Activated naive CD4-positive, alpha-beta T cell treated with anti-CD3 and anti-CD28 coated beads, Interleukin-2, amount 10 ng/mL, durations not matched to agents 7 days and 5 days (primary cell): ENCODE data around the gene GTF2IRD1.

ENCODE experiments used
- CTCF ChIA-PET: fragments of 350-600 bp; sonication (Branson Sonifier 250); formaldehyde crosslinking; loops from one replicate; lab custom pipeline; 2021; ENCODE audit warnings: antibody characterized with exemption; lab: Charles Lee
- DNase-seq: peaks from one replicate; pipeline ENCODE4 v3.0.0-alpha.2; 2020
- H3K27ac Mint-ChIP-seq: one replicate; pipeline ENCODE4 v1.8.0; 2021; ENCODE audit warnings: mild to moderate bottlenecking, moderate library complexity, mixed read lengths
- H3K27me3 Mint-ChIP-seq: one replicate; pipeline ENCODE4 v1.8.0; 2021; ENCODE audit warnings: mild to moderate bottlenecking, mixed read lengths
- H3K36me3 Mint-ChIP-seq: one replicate; pipeline ENCODE4 v1.8.0; 2021; ENCODE audit warnings: mixed read lengths
- H3K4me1 Mint-ChIP-seq: one replicate; pipeline ENCODE4 v1.8.0; 2021; ENCODE audit warnings: mixed read lengths
- H3K4me3 Mint-ChIP-seq: one replicate; pipeline ENCODE4 v1.8.0; 2021; ENCODE audit warnings: mild to moderate bottlenecking, moderate library complexity, mixed read lengths
- H3K9me3 Mint-ChIP-seq: one replicate; pipeline ENCODE4 v1.8.0; 2021; ENCODE audit warnings: mixed read lengths

Gene GTF2IRD1

DNA sequence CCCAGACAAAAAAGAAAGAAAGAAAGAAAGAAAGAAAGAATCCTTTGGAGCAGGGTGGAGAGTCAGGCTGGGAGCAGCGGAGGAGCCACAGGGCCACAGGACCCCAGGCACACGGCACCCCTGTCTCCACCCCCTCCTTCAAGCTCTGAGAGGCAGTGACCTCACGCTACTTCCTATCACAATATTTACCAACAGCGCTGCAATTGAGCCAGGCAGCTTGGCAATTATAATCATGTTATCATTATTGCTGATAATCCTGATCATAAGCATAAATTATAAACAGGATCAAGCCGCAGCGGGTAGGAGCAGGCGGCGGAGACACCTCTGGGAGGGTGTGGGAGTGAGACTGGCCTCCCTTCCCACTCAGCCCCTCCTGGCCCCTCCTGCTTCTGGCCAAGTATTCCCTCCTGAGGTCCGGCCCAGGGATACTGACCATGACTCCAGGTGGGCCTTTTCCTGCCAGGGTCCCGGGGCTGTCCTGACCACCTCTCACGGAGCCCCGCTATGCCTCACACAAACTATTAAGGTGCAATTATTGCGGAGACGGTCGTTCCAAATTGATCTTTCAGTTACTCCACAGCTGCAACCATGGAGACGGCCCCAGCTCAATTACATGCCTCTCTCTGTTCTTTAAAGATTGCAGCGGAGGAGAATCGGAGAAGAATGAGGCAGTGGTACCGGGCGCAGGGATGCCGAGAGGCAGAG is 10.0 kb upstream of the GTF2IRD1 start:
- Mint-ChIP-seq H3K4me3 (no peak overlapping the region), H3K9me3 (no peaks in the 10 kb centered on the region), H3K36me3 (no peaks in the 10 kb centered on the region), H3K27ac (no peak overlapping the region), H3K27me3 (peaks cover 24% of the 10 kb centered on the region), H3K4me1 (no peaks in the 10 kb centered on the region)
- CTCF ChIA-PET: no interaction called here
- DNase-seq: no peak

DNA sequence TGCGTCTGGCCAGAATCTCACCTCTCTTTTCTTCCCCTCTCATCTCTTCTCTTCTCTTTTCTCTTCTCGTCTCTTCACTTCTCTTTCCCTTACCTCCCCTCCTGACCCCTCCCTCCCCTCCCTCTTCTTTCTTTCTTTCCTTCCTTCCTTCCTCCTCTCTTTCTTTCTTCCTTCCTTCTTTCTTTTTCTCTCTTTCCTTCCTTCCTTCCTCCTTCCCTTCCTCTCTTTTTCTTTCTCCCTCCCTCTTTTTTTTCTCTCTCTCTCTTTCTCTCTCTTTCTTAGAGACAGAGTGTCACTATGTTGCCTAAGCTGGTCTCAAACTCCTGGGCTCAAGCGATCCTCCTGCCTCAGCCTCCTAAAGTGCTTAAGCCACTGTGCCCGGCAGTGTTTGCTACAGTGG is 4.6 kb upstream of the GTF2IRD1 start:
- Mint-ChIP-seq H3K4me1 (peaks cover 21% of the 10 kb centered on the region), H3K4me3 (no peak overlapping the region), H3K27ac (no peak overlapping the region), H3K9me3 (peaks cover 3% of the 10 kb centered on the region), H3K36me3 (peaks cover 2% of the 10 kb centered on the region), H3K27me3 (peaks cover 48% of the 10 kb centered on the region)
- CTCF ChIA-PET: interaction anchor here (1.1 to 1.6 kb wide), 3 partner anchors 35 to 253 kb away, joined by 3 to 10 read pairs (median 5); no protein-coding TSS in a partner anchor
- DNase-seq: no peak

DNA sequence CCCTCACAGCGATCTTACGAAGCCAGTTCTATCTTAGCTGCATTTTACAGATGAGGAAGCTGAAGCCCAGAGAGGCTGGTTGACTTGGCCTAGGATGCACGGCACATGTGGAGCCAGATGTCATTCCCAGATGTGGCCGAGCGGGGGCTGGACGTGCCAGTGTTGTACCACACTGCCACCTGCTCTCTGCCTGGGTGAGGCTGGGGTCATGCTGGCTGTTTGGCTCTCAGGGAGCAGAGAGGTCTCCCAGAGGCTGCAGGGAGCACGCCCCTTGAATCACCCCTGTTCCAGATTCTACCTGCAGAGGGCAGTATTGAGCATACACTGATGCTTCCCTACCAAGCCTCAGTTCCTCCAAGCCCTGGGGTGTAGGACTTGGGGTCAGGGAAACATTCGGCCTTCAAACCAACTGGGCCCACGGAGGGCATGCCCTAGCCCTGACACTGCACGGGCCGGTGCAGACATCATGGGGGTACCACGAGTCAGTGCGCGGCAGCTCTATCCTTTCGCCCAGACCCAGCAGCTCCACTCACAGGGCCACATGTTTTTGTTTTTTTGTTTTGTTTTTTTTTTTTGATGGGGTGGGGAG is 3.8 kb upstream of the GTF2IRD1 start:
- Mint-ChIP-seq H3K27ac (no peak overlapping the region), H3K27me3 (peaks cover 53% of the 10 kb centered on the region), H3K9me3 (peaks cover 3% of the 10 kb centered on the region), H3K4me3 (no peak overlapping the region), H3K36me3 (peaks cover 2% of the 10 kb centered on the region), H3K4me1 (peaks cover 21% of the 10 kb centered on the region)
- CTCF ChIA-PET: interaction anchor here (1.1 to 2.8 kb wide), 6 partner anchors 10 to 252 kb away, joined by 3 to 19 read pairs (median 4); no protein-coding TSS in a partner anchor
- peak; percentile 74 for DNase-seq

DNA sequence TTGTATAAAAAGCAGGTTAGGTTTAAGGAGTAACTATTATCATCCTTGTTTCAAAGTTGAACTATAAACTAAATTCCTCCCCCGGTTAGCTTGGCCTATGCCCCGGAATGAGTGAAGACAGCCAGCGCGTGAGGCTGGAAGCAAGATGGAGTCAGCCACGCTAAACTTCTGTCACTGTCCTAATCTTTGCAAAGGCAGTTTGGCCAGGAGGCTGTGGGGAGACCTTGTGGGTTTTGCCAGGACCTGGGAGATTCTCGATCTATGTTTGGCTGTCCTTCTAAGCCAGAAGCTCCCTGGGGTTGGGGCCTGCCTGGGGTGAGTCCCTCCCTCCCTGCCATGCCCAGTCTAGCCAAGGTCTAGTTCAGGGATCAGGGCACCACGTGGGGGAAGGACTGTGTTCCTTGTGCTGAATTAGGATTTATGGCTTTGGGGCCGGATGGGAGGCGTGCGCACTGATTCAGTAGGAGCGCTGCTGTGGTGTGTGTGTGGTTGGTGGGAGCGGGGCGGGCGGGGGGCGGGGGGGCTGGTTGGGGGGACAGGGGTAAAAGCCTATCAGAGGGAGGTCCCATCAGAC is 871 bp upstream of the GTF2IRD1 start:
- peaks cover 3% of the 10 kb centered on the region for H3K9me3 Mint-ChIP-seq
- H3K27me3 Mint-ChIP-seq: peaks cover 80% of the 10 kb centered on the region
- DNase-seq: peak; percentile 37
- CTCF ChIA-PET: interaction anchor here (2.8 kb wide), 1 partner anchor 113 kb away, joined by 19 read pairs; no protein-coding TSS in a partner anchor
- peak overlapping the region; percentile 87 for H3K27ac Mint-ChIP-seq
- H3K4me1 Mint-ChIP-seq: peaks cover 21% of the 10 kb centered on the region
- peaks cover 2% of the 10 kb centered on the region for H3K36me3 Mint-ChIP-seq
- peak overlapping the region; percentile 63 for H3K4me3 Mint-ChIP-seq

DNA sequence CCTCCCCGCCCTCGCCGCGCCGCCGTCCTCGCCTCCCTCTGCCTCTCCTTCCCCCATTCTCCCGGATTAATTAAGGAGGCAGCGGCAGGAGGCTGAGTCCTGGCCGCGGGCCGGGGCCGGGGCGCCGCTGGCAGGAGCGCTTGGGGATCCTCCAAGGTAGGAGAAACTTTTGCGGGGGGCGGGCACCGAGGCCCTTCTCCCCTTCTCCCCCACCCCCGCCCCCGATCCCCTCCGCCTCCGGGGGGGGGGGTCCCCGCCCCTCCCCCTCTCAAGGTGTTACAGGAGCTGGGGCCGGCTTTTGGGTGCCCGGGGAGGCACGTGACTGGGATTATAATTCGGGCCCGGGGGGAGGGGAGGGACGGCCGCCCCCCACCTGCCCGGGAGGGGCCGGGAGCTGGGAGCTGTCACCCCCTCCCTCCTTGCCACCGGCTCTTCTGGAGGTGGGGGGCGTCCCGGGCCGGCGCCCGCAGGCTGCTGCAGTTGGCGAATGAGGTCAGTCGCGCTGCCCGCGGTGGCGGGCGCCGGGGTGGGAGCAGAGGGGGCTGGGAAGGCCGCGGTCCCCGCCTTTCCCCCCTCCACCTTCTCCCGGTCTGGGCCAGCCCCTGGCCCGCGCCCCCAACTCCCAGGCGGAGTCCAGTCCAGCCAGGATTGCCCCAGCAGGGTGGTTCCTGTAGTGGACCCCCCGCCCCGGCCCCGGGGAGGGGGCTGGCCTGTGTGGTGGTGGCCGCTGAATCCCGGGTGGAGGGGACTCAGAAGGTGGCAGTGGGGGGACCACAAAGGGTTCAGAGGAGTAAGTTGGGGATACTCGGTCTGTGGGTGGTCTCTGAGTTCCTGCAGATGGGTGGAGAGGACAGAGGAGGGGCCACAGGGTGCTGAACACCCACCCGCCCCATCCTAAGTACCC is 567 bp downstream of the GTF2IRD1 start:
- no peak overlapping the region for H3K27ac Mint-ChIP-seq
- peaks cover 21% of the 10 kb centered on the region for H3K4me1 Mint-ChIP-seq
- peak; percentile 28 for DNase-seq
- H3K27me3 Mint-ChIP-seq: peaks cover 69% of the 10 kb centered on the region
- H3K9me3 Mint-ChIP-seq: peaks cover 3% of the 10 kb centered on the region
- H3K36me3 Mint-ChIP-seq: peaks cover 2% of the 10 kb centered on the region
- H3K4me3 Mint-ChIP-seq: peak overlapping the region; percentile 38
- CTCF ChIA-PET: no interaction called here

DNA sequence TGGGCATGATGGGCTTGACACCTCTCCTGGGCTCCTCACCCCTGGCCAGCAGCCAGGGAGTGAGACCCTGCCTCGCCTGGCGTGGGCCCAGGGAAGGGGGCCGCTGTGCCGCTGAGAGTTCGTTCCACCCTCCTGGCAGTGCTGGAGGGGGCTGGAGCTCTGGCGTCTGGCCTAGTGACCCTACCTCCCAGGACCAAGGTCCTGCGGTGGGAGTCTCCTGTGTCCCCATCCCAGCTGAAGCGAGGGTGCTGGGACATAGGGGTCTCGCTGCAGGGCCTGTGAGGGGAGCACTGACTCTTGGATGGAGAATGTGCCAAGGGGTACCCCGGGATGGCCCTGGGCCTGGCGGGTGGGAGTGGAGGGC is 1.2 kb downstream of the GTF2IRD1 start:
- CTCF ChIA-PET: no interaction called here
- Mint-ChIP-seq H3K9me3 (peaks cover 3% of the 10 kb centered on the region), H3K36me3 (peaks cover 2% of the 10 kb centered on the region), H3K4me1 (peaks cover 21% of the 10 kb centered on the region), H3K4me3 (peak overlapping the region; percentile 38), H3K27me3 (peaks cover 64% of the 10 kb centered on the region), H3K27ac (no peak overlapping the region)
- no peak for DNase-seq

DNA sequence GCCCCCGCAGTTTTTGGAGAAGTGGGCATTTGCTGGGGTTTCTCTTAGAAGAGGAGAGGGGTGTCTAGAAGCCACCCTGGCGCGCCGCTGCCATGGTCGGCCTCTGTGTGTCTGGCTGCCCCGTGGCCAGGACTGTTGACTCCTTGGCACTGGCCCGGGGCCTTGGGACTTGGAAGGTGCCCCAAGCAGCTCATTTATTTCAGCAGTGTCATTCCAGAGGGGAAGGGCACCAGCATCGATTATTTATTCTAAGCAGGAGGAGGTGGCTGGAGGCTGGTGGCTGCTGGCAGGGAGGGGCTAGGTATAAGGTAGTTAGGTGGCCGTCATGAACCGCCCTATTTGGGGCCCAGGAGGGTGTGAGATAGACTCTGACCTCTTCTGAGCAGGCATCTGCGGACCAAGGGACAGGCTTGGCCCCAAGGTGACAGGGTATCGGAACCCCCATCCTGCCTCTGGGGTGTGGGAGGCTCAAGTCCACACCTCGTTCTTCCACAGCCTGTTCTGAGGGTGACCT is 1.6 kb downstream of the GTF2IRD1 start:
- H3K36me3 Mint-ChIP-seq: peaks cover 2% of the 10 kb centered on the region
- CTCF ChIA-PET: no interaction called here

DNA sequence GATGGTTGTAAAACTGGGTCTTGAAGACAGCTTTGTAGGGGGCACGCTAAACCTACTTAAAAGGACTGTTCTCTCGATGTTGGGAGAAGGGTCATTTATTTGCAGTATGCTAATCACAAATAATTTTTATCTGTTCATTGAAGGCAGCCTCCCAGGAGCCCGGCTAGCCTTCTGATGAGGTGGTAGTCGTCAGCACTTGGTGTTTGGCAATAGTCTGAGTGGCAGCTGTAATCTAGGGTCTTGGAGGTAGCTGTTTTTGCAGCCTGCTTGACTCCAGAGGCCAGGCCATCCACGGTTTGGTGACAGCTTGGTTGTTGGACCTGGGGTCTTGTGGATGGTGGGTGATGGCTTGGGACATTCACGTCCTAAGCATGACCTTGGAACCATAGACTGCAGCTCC is 2.2 kb downstream of the GTF2IRD1 start:
- CTCF ChIA-PET: no interaction called here
- Mint-ChIP-seq H3K4me1 (peaks cover 19% of the 10 kb centered on the region), H3K9me3 (peaks cover 3% of the 10 kb centered on the region), H3K27ac (no peak overlapping the region), H3K27me3 (peaks cover 57% of the 10 kb centered on the region), H3K36me3 (peaks cover 2% of the 10 kb centered on the region), H3K4me3 (no peak overlapping the region)
- no peak for DNase-seq

More for the DNA sequence above, 1.6 kb downstream of the GTF2IRD1 start:
- no peak overlapping the region for H3K4me3 Mint-ChIP-seq
- no peak for DNase-seq
- H3K27ac Mint-ChIP-seq: no peak overlapping the region
- peaks cover 61% of the 10 kb centered on the region for H3K27me3 Mint-ChIP-seq
- H3K9me3 Mint-ChIP-seq: peaks cover 3% of the 10 kb centered on the region
- H3K4me1 Mint-ChIP-seq: peaks cover 21% of the 10 kb centered on the region

DNA sequence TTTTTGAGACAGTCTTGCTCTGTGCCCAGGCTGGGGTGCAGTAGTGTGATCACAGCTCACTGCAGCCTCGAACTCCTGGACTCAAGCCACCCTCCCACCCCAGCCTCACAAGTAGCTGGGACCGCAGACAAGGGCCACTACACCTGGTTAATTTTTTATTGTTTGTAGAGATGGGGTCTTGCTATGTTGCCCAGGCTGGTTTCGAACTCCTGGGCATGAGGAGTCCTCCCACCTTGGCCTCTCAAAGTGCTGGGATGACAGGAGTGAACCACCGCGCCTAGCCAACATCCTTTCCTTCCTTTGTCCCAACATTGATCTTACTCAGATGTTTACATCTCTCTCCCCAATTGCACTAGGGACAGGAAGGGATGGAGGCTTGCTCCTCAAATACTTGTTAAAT is 3.3 kb downstream of the GTF2IRD1 start:
- H3K36me3 Mint-ChIP-seq: peaks cover 2% of the 10 kb centered on the region
- H3K27ac Mint-ChIP-seq: no peak overlapping the region

DNA sequence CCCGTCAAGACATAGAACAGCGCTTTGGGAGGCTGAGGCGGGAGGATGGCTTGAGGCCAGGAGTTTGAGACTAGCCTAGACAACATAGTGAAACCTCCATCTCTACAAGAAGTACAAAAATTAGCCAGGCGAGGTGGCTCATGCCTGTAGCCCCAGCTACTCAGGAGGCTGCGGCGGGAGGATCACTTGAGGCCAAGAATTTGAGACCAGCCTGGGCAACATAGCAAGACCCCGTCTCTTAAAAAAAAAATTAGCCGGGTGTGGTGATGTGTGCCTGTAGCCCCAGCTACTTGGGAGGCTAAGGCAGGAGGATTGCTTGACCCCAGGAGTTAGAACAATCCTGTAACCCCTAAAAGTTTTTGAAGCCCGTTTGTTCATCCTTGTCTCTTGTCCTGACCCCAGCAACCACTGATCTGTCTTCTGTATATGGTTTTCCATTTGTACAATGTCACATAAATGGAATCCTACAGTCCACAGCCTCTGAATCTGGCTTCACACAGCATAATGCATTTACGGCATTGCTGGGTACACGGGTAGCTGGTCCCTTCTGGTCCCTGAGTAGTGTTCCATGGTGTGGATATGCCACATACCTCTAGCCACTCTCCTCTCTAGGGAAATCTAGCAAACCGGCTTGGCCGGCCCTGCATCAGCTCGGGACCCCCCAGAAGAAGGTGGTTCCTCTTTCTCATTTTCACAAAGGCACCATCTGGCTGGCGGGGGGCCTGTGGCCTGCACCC is 8.4 kb downstream of the GTF2IRD1 start:
- no peak overlapping the region for H3K4me3 Mint-ChIP-seq
- peaks cover 26% of the 10 kb centered on the region for H3K27me3 Mint-ChIP-seq
- no peak overlapping the region for H3K27ac Mint-ChIP-seq
- DNase-seq: no peak
- H3K9me3 Mint-ChIP-seq: no peaks in the 10 kb centered on the region
- CTCF ChIA-PET: no interaction called here
- peaks cover 6% of the 10 kb centered on the region for H3K4me1 Mint-ChIP-seq
- H3K36me3 Mint-ChIP-seq: no peaks in the 10 kb centered on the region

More for the DNA sequence above, 3.3 kb downstream of the GTF2IRD1 start:
- H3K4me1 Mint-ChIP-seq: peaks cover 12% of the 10 kb centered on the region
- peaks cover 3% of the 10 kb centered on the region for H3K9me3 Mint-ChIP-seq
- no peak for DNase-seq
- H3K4me3 Mint-ChIP-seq: no peak overlapping the region
- peaks cover 54% of the 10 kb centered on the region for H3K27me3 Mint-ChIP-seq
- CTCF ChIA-PET: no interaction called here

DNA sequence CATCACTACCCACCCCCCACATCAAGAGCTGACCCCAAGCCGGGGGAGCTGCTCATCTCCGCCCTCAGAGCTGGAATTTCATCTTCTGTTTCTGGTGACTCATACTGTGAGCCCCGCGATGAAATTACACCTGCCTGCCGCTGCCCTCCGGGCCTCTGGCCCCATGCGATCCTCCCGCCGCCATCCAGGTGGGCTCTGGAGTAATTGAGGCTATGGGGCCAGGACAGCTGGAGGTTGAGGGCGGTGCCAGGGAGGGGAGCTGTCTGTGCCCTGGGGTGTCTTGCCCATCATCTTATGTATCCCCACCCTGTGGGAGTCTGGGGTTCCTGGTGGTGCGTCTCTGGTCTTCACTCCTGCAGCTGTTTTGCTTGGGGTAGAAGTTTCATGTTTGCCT is 9.0 kb downstream of the GTF2IRD1 start:
- peaks cover 6% of the 10 kb centered on the region for H3K4me1 Mint-ChIP-seq
- no peak overlapping the region for H3K4me3 Mint-ChIP-seq
- peaks cover 21% of the 10 kb centered on the region for H3K27me3 Mint-ChIP-seq
- no peaks in the 10 kb centered on the region for H3K9me3 Mint-ChIP-seq
- no peak overlapping the region for H3K27ac Mint-ChIP-seq
- H3K36me3 Mint-ChIP-seq: no peaks in the 10 kb centered on the region
- DNase-seq: no peak
- CTCF ChIA-PET: no interaction called here

DNA sequence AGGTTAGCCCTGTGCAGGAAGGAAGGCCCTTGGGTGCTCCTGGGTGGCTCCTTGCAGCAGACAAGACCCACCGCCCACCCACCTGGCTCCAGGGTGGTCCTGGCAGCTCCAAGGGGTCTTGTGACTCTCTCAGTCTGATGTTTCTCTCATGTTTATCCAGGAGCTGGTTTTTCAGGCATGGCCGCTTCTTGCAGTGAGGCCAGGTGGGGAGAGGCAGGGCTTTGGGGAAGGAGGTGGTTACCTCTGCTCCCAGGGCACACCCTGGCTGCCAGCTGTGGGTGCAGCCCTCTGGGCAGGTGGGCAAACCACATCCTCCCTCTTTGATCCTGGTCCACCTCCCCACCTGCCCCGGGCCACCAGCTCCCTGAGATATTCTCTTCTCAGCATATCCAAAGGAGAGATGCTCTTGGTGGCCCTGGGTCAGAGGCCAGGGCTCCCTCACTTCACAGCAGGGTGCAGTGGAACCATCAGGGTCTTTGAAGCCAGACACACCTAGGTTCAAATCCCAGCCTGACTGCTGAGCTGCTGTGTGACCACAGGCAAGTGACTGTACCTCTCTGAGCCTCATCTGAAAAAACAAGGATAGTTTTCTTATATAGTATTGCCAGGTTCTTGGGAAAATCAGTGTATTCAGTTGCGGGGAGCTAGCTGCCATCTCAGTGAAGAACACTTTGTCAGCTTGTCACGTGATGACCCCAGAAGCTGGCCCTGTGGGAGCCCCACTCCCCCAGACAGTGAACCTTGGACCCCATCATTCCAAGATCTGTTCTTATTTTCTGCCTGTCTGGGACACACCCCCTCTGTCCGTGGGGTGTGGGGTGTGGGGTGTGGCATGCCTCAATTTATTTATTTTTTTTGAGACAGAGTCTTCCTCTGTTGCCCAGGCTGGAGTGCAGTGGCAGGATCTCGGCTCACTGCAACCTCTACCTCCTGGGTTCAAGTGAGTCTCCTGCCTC is 11.5 kb downstream of the GTF2IRD1 start:
- Mint-ChIP-seq H3K27ac (no peak overlapping the region), H3K4me3 (no peak overlapping the region), H3K9me3 (no peaks in the 10 kb centered on the region), H3K27me3 (peaks cover 16% of the 10 kb centered on the region), H3K4me1 (peaks cover 6% of the 10 kb centered on the region), H3K36me3 (no peaks in the 10 kb centered on the region)
- CTCF ChIA-PET: no interaction called here
- no peak for DNase-seq
